GDM1 (cell line): Measurements from ENCODE around the gene BCAS2.

Source experiments
- DNase-seq: peaks from one replicate; lab custom pipeline; 2025; lab: John Stamatoyannopoulos, UW

BCAS2 gene

DNA sequence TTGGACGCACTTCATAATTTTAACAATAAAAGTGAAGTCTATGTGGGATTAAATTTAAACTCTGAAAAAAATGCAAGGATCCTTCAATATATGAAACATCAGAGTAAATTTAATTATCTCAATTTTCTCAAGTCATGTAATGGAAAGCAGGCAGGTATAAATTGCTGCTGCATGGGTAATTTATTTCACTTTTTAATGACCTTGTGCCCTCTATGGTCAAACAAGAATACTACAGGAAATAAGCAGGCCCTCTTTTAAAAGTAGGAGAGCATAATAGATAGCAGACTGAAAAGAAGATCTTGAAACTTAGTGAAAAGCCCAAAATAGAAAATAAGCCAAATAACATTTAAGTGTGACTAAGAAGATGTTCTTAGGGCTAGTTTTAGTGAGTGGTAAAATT lies 22.9 kb downstream of the BCAS2 start:
- no peak for DNase-seq

DNA sequence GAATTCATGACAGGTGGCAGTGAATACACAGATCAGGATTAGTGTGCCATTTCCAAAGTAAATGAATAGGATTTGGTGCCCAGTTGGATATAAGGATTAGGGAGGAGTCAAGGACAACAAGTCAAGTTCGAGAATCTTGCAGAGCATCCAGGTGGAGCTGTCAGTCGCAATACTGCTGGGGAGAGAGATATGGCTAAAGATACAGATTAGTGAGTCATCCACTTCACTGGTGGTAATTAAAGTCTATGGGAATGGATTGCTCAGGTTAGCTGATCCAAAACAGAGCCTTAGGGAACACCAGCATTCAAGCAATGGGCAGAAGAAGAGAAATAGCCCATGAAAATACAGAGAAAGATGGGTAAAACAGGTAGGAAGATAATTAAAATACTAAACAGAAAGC lies 26.8 kb downstream of the BCAS2 start:
- no peak for DNase-seq

GRCh38 chr1:114552106-114552639 lies 29.2 kb downstream of the BCAS2 start:
- DNase-seq: no peak

- DNase-seq: no peak
Observed at GRCh38 chr1:114551400-114551799, 30.0 kb downstream of the BCAS2 start.

GRCh38 chr1:114550336-114550735 lies 31.1 kb downstream of the BCAS2 start:
- DNase-seq: no peak

DNA sequence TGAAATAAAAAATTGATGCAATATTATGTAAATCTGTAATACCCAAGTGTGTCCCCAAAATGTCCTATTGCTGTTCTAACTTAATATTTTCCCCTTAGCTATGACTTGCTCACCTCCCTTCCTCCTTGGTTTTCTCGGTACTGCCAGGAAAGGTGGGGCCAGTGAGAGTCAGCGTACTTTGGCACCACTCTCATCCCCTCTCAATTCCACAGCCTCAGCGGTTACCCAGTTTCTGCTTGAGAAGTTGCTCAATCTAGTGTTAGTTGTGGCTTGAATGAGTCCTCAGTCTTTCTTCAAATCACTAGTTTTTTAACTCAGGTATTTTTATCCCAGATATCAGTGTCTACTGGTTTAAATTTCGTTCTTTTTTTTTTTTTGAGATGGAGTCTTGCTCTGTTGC lies 32.3 kb downstream of the BCAS2 start:
- no peak for DNase-seq

- DNase-seq: no peak
Observed at GRCh38 chr1:114547076-114547475, 34.3 kb downstream of the BCAS2 start.

GRCh38 chr1:114545796-114546195 lies 35.6 kb downstream of the BCAS2 start:
- no peak for DNase-seq

DNA sequence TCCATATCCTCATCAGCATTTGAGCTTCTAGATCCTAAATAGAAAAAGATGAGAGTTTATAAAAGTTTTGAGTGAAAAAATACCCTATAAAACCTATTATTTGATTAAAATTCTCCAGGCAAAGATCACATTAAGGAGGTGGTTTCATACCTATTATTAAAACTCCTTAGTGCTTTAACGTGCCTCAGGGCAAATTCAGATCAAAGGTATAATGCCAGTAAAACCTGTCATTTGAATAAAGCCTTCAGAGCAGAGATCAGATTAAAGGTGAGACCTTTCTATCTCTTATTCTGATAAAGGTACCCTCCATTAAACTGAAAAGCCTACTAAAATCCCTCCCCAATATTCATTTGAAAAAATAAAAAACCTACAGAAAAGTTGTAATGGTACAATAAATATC lies 36.1 kb downstream of the BCAS2 start:
- DNase-seq: no peak

GRCh38 chr1:114540821-114541220 lies 40.6 kb downstream of the BCAS2 start:
- DNase-seq: no peak

- DNase-seq: no peak
Observed at GRCh38 chr1:114540272-114540671, 41.1 kb downstream of the BCAS2 start.

- DNase-seq: no peak
Observed at GRCh38 chr1:114536043-114536442, 45.4 kb downstream of the BCAS2 start.

- no peak for DNase-seq
Observed at GRCh38 chr1:114535401-114535800, 46.0 kb downstream of the BCAS2 start.

DNA sequence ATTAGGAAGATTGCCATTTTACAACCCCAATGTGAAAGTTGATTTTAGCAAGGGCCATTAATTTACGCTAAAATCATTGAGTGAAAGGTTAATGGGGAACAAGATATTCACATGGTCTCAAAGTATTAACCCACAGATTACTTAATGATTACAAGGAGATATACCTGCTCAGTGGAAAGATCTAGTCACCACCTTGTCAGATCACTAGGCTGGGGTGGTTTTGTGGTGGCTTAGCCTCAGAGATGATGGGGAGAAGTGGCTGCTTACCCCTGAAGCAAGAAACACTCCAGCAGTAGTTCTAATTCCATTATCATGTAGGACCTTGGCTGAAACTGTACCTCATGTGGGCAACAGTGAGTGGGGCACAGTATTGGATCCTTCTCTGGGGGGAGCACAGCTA lies 50.3 kb downstream of the BCAS2 start:
- no peak for DNase-seq

- DNase-seq: no peak
Observed at GRCh38 chr1:114530224-114530623, 51.2 kb downstream of the BCAS2 start.

DNA sequence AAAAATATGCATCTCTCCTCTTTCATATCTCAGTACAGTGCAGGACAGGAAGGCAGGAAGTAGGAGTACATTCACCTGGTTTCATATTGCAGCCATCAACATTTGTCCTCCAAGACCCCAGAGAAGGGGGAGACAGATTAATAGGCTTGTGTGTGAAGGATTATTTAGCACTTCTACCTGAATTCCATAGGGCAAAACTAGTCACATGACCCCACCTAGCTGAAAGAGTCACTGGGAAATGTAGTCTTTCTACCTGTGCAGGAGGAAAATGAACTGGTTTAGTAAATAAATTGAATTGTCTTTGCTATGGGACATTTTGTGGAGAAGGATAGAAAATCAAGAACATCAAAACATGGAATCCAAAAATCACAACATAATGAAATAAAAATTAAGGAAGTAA lies 56.5 kb downstream of the BCAS2 start:
- no peak for DNase-seq

- no peak for DNase-seq
Observed at GRCh38 chr1:114522264-114522575, 59.2 kb downstream of the BCAS2 start.

DNA sequence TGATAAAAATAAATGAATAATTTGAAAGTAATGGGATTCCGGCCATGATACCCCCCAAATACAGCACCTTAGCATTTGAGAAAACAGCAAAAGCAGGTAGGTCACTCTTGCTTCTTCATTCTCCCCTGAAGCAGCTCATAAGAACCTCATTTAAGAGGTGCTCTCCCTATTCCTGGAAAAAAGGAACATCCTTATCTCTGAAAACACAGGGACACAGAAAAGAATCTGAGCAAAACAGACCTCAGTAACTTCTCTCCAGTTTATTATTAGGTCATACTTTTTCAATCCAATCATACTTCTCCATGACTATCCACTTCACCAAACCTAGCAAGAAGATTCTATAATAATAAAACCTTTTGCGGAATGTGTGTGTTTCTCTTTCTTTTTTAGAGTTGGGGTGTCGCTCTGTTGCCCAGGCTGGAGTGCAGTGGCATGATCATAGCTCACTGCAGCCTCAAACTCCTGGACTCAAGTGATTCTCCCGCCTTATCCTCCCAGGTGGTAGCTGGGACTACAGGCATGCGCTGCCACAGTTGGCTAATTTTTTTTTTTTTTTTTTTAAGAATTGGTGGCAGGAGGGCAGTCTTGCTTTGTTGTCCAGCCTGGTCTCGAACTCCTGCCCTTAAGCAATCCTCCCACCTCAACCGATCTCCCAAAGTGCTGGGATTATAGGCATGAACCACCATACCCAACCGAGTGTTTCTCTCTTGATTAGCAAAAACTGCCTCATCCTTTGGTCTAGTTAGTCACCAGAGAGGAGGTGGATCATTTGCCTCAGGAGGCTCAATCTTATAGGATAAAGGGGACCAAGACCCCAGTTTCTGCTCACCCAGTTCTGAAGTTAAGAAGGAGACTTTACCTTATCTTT lies 59.8 kb downstream of the BCAS2 start:
- DNase-seq: no peak
